Loucy (cell line): ENCODE data around the gene IRF9.

Experiments
- H2AFZ ChIP-seq: fragments of 200-600 bp; sonication (generic); 2 replicates; pipeline ENCODE4 v1.6.0; 2016; ENCODE audit warnings: antibody characterized with exemption, mild to moderate bottlenecking, low read length, moderate library complexity
- H3F3A ChIP-seq: fragments of 200-600 bp; 2 replicates; pipeline ENCODE4 v1.6.0; 2016; ENCODE audit warnings: antibody characterized with exemption, low read depth, mild to moderate bottlenecking
- H3K27me3 ChIP-seq: fragments of 200-600 bp; sonication (generic); 2 replicates; pipeline ENCODE4 v1.6.1; 2014; ENCODE audit warnings: low read length, mild to moderate bottlenecking; ENCODE audit not compliant: insufficient read depth, poor library complexity, severe bottlenecking
- H3K36me3 ChIP-seq: fragments of 200-600 bp; sonication (generic); 2 replicates; pipeline ENCODE4 v1.6.1; 2016; ENCODE audit warnings: low read length; ENCODE audit not compliant: insufficient read depth
- H3K4me1 ChIP-seq: fragments of 200-600 bp; sonication (generic); 2 replicates; pipeline ENCODE4 v1.5.1; 2014; ENCODE audit warnings: low read length, mild to moderate bottlenecking; ENCODE audit not compliant: insufficient read depth, poor library complexity, severe bottlenecking
- H3K4me2 ChIP-seq: fragments of 200-600 bp; sonication (generic); 2 replicates; pipeline ENCODE4 v1.6.0; 2014; ENCODE audit warnings: antibody characterized with exemption, low read length, low read depth, mild to moderate bottlenecking; ENCODE audit not compliant: poor library complexity, severe bottlenecking
- H3K4me3 ChIP-seq: fragments of 200-600 bp; sonication (generic); 2 replicates; pipeline ENCODE4 v1.5.1; 2014; ENCODE audit warnings: low read length, mild to moderate bottlenecking, mixed read lengths; ENCODE audit not compliant: poor library complexity, severe bottlenecking
- H3K79me2 ChIP-seq: fragments of 200-600 bp; sonication (generic); 2 replicates; pipeline ENCODE4 v1.6.1; 2014; ENCODE audit warnings: low read length; ENCODE audit not compliant: insufficient read depth
- H3K9ac ChIP-seq: fragments of 200-600 bp; sonication (generic); 2 replicates; pipeline ENCODE4 v1.6.0; 2014; ENCODE audit warnings: mild to moderate bottlenecking, low read depth, low read length, moderate library complexity; ENCODE audit not compliant: poor library complexity, severe bottlenecking
- H3K9me2 ChIP-seq: fragments of 200-600 bp; sonication (generic); replicated peaks from 2 replicates; pipeline ENCODE4 v1.6.1; 2016; ENCODE audit warnings: low read depth, low read length, mixed read lengths
- H3K9me3 ChIP-seq: fragments of 200-600 bp; sonication (generic); 2 replicates; pipeline ENCODE4 v1.6.1; 2014; ENCODE audit warnings: mild to moderate bottlenecking, antibody characterized with exemption, low read length, low read depth; ENCODE audit not compliant: insufficient read depth
- H4K20me1 ChIP-seq: fragments of 200-600 bp; sonication (generic); 2 replicates; pipeline ENCODE4 v1.6.0; 2014; ENCODE audit warnings: antibody characterized with exemption, low read length, mild to moderate bottlenecking; ENCODE audit not compliant: insufficient read depth, poor library complexity, severe bottlenecking
- EZH2phosphoT487 ChIP-seq: fragments of 200-600 bp; IDR thresholded peaks from 2 replicates; pipeline ENCODE4 v1.6.1; 2018; ENCODE audit warnings: antibody characterized with exemption, mild to moderate bottlenecking, moderate library complexity, borderline replicate concordance
- TF ChIP-seq, protein P1 (sequence below): fragments of 200-600 bp; sonication (generic); conservative IDR thresholded peaks from 2 replicates; pipeline ENCODE4 v1.5.1; 2014; ENCODE audit warnings: mild to moderate bottlenecking, antibody characterized with exemption, low read length

Gene IRF9

GRCh38 chr14:24157331-24157730 is 3.7 kb upstream of the IRF9 start:
- Histone ChIP-seq H3K9ac (no peak overlapping the region), H3K27me3 (no peaks in the 10 kb centered on the region), H3K36me3 (peaks cover 39% of the 10 kb centered on the region; the same call in 1 of the 2 replicates), H3K4me2 (no peak overlapping the region), H3K4me1 (peaks cover 13% of the 10 kb centered on the region), H3F3A (no peaks in the 10 kb centered on the region; the same call in 1 of the 2 replicates), H3K9me3 (no peaks in the 10 kb centered on the region), H4K20me1 (no peaks in the 10 kb centered on the region), H2AFZ (no peak overlapping the region), H3K4me3 (no peak overlapping the region), H3K9me2 (no peaks in the 10 kb centered on the region), H3K79me2 (peaks cover 7% of the 10 kb centered on the region; the same call in 1 of the 2 replicates)
- TF ChIP-seq, protein P1, sequence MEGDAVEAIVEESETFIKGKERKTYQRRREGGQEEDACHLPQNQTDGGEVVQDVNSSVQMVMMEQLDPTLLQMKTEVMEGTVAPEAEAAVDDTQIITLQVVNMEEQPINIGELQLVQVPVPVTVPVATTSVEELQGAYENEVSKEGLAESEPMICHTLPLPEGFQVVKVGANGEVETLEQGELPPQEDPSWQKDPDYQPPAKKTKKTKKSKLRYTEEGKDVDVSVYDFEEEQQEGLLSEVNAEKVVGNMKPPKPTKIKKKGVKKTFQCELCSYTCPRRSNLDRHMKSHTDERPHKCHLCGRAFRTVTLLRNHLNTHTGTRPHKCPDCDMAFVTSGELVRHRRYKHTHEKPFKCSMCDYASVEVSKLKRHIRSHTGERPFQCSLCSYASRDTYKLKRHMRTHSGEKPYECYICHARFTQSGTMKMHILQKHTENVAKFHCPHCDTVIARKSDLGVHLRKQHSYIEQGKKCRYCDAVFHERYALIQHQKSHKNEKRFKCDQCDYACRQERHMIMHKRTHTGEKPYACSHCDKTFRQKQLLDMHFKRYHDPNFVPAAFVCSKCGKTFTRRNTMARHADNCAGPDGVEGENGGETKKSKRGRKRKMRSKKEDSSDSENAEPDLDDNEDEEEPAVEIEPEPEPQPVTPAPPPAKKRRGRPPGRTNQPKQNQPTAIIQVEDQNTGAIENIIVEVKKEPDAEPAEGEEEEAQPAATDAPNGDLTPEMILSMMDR, result no peak
- TF ChIP-seq EZH2phosphoT487, result no peak

DNA sequence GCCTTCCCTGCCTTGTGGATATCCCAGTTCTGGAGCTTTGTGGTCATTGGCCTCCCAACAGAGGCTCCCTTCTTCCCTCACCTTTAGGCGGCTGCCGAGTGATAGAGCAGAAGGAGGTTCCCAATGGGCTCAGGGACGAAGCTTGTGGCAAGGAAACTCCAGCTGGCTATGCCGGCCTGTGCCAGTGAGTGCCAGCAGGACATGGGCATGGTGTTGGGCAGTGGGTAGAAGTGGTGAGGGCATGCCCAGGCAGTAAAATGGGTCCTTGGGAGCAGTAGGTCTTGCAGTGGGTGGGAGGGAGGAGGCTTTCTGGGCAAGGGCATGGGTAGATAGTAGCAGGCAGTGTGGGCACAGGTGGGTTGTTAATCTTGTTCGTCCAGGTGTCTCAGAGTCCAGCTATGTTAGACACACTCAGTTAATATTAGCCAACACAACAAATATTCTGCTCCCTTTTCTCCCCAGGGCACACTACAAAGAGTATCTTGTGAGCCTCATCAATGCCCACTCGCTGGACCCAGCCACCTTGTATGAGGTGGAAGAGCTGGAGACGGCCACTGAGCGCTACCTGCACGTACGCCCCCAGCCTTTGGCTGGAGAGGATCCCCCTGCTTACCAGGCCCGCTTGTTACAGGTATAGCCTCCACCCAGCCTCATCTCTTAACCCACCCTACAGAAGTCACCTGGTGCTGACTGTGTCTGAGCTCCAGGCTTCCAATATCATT is 1.1 kb upstream of the IRF9 start:
- TF ChIP-seq, protein P1, result no peak
- TF ChIP-seq EZH2phosphoT487, result no peak
- no peaks in the 10 kb centered on the region; the same call in 1 of the 2 replicates for H3F3A ChIP-seq
- H2AFZ ChIP-seq, result no peak overlapping the region
- peaks cover 13% of the 10 kb centered on the region for H3K4me1 ChIP-seq
- no peaks in the 10 kb centered on the region for H3K9me2 ChIP-seq
- no peak overlapping the region for H3K4me2 ChIP-seq
- no peak overlapping the region for H3K9ac ChIP-seq
- peaks cover 9% of the 10 kb centered on the region; the same call in 1 of the 2 replicates for H3K79me2 ChIP-seq
- no peaks in the 10 kb centered on the region for H3K27me3 ChIP-seq
- H3K36me3 ChIP-seq, result peaks cover 33% of the 10 kb centered on the region; the same call in 1 of the 2 replicates
- H4K20me1 ChIP-seq, result no peaks in the 10 kb centered on the region
- no peak overlapping the region for H3K4me3 ChIP-seq
- H3K9me3 ChIP-seq, result no peaks in the 10 kb centered on the region

GRCh38 chr14:24160499-24160849 is 591 bp upstream of the IRF9 start:
- no peak for TF ChIP-seq EZH2phosphoT487
- TF ChIP-seq, protein P1, result no peak
- no peak overlapping the region for H3K4me3 ChIP-seq
- no peak overlapping the region for H3K9ac ChIP-seq
- H3F3A ChIP-seq, result no peaks in the 10 kb centered on the region; the same call in 1 of the 2 replicates
- H3K9me2 ChIP-seq, result no peaks in the 10 kb centered on the region
- H3K36me3 ChIP-seq, result peaks cover 33% of the 10 kb centered on the region; the same call in 1 of the 2 replicates
- H3K27me3 ChIP-seq, result no peaks in the 10 kb centered on the region
- no peak overlapping the region for H3K4me2 ChIP-seq
- H3K9me3 ChIP-seq, result no peaks in the 10 kb centered on the region
- H4K20me1 ChIP-seq, result no peaks in the 10 kb centered on the region
- peaks cover 13% of the 10 kb centered on the region for H3K4me1 ChIP-seq
- peaks cover 9% of the 10 kb centered on the region; the same call in 1 of the 2 replicates for H3K79me2 ChIP-seq
- no peak overlapping the region for H2AFZ ChIP-seq
